HCT116 (cell line): ENCODE results near the gene PLCG2. TPM values are rescaled to one million over a fixed set of nuclear protein-coding genes. Genes with fewer than 3 reads are reported as not detected.

Experiments used
- ATAC-seq: fragments of 200-7000 bp; cut with Tn5 transposase; 2 replicates; pipeline ENCODE4 v1.9.1; 2020; ENCODE audit warnings: mild to moderate bottlenecking, moderate library complexity
- BruUV-seq: library from RNA; stranded (reverse); fragments of 400-500 nt; replicated peaks from 2 replicates; lab custom pipeline; 2021; lab: Mats Ljungman, UMichigan
- CTCF ChIA-PET: fragments of 300-600 bp; sonication (Branson Sonifier 250); formaldehyde crosslinking; loops from one replicate; lab custom pipeline; 2021; ENCODE audit warnings: antibody characterized with exemption; lab: Charles Lee
- POLR2A ChIA-PET: fragments of 300-600, 350-600 bp; sonication (Branson Sonifier 250); formaldehyde crosslinking; loops from one replicate; lab custom pipeline; 2021; ENCODE audit warnings: antibody characterized with exemption; lab: Charles Lee
- RAD21 ChIA-PET, 2 experiments: fragments of 300-600 bp; sonication (Branson Sonifier 250); formaldehyde crosslinking; loops; one replicate each; lab custom pipeline; 2023; ENCODE audit warnings: low total read pairs in 2 of 2; ENCODE audit not compliant: uncharacterized antibody in 2 of 2, unreplicated experiment in 2 of 2, low non-redundant PET in 1 of 2; lab: Charles Lee
- DNase-seq: peaks from one replicate; pipeline ENCODE4 v3.0.0-alpha.2; 2010; ENCODE audit warnings: low read depth, low spot score
- H2AFZ ChIP-seq: fragments of 200-600 bp; shearing (Covaris generic), sonication (generic); 2 replicates; pipeline ENCODE4 v1.6.1; 2017; ENCODE audit warnings: low read depth, mixed run types, mixed read lengths, antibody characterized with exemption, low read length; ENCODE audit not compliant: poor library complexity, severe bottlenecking
- H3K27ac ChIP-seq: 2 replicates; pipeline ENCODE4 v1.5.1; 2012; ENCODE audit warnings: low read depth, low read length
- H3K27me3 ChIP-seq: fragments of 200-600 bp; sonication (generic); 2 replicates; pipeline ENCODE4 v1.6.1; 2016; ENCODE audit warnings: mixed run types, low read length, mixed read lengths; ENCODE audit not compliant: insufficient read depth
- H3K36me3 ChIP-seq, 2 experiments: fragments of 200-500 bp in 1 of 2; fragments of 200-600 bp in 1 of 2; sonication (Bioruptor generic) in 1 of 2; sonication (generic) in 1 of 2; 2 replicates each; pipeline versions ENCODE4 v1.5.1 to v1.6.1; 2014 to 2016; ENCODE audit warnings: low read length in 2 of 2, inconsistent platforms in 1 of 2, mixed read lengths in 1 of 2, mixed run types in 1 of 2; ENCODE audit not compliant: insufficient read depth in 2 of 2, control insufficient read depth in 1 of 2
- H3K4me1 ChIP-seq, 2 experiments: fragments of 200-600 bp in 1 of 2; sonication (generic) in 1 of 2; 2 replicates each; pipeline versions ENCODE4 v1.5.1 to v1.6.1; 2012 to 2017; ENCODE audit warnings: low read length in 2 of 2, inconsistent platforms in 1 of 2, mild to moderate bottlenecking in 1 of 2, mixed read lengths in 1 of 2, mixed run types in 1 of 2, moderate library complexity in 1 of 2; ENCODE audit not compliant: insufficient read depth in 2 of 2, control insufficient read depth in 1 of 2
- H3K4me2 ChIP-seq: fragments of 200-600 bp; sonication (generic); 2 replicates; pipeline ENCODE4 v1.6.1; 2017; ENCODE audit warnings: mixed run types, low read length, mixed read lengths
- H3K4me3 ChIP-seq, 2 experiments: fragments of 200-600 bp in 1 of 2; sonication (generic) in 1 of 2; replicated peaks in 1 of 2; 2 replicates each; pipeline ENCODE4 v1.5.1; 2011 to 2016; ENCODE audit warnings: low read length in 2 of 2, control low read depth in 1 of 2, low read depth in 1 of 2, mild to moderate bottlenecking in 1 of 2, mixed read lengths in 1 of 2, mixed run types in 1 of 2
- H3K79me2 ChIP-seq: fragments of 200-600 bp; sonication (generic); 2 replicates; pipeline ENCODE4 v1.6.1; 2017; ENCODE audit warnings: mild to moderate bottlenecking, mixed run types, low read length, moderate library complexity, mixed read lengths; ENCODE audit not compliant: insufficient read depth
- H3K9ac ChIP-seq: fragments of 200-600 bp; sonication (generic); 2 replicates; pipeline ENCODE4 v1.6.1; 2016; ENCODE audit warnings: low read length, mixed read lengths
- H3K9me2 ChIP-seq: fragments of 200-600 bp; sonication (generic), shearing (Covaris generic); 2 replicates; pipeline ENCODE4 v1.6.1; 2017; ENCODE audit warnings: mixed run types, mild to moderate bottlenecking, moderate library complexity; ENCODE audit not compliant: insufficient read depth
- H3K9me3 ChIP-seq, 2 experiments: fragments of 200-500 bp in 1 of 2; fragments of 200-600 bp in 1 of 2; sonication (Bioruptor generic) in 1 of 2; sonication (generic) in 1 of 2; 2 replicates each; pipeline ENCODE4 v1.6.1; 2014 to 2017; ENCODE audit warnings: low read length in 2 of 2, mixed read lengths in 2 of 2, inconsistent platforms in 1 of 2, low read depth in 1 of 2, mild to moderate bottlenecking in 1 of 2, mixed run types in 1 of 2, moderate library complexity in 1 of 2; ENCODE audit not compliant: control insufficient read depth in 1 of 2, insufficient read depth in 1 of 2
- H4K20me1 ChIP-seq: fragments of 200-600 bp; sonication (generic), shearing (Covaris generic); 2 replicates; pipeline ENCODE4 v1.6.1; 2017; ENCODE audit warnings: mixed run types, mild to moderate bottlenecking, moderate library complexity; ENCODE audit not compliant: insufficient read depth
- CBX3 ChIP-seq: IDR thresholded peaks from 2 replicates; pipeline ENCODE4 v1.6.1; 2012; ENCODE audit warnings: low read depth
- CEBPB ChIP-seq: IDR thresholded peaks from 2 replicates; pipeline ENCODE4 v1.6.1; 2012; ENCODE audit warnings: low read depth
- ELF1 ChIP-seq: IDR thresholded peaks from 2 replicates; pipeline ENCODE4 v1.6.1; 2012; ENCODE audit warnings: low read depth, borderline replicate concordance
- JUND ChIP-seq: IDR thresholded peaks from 2 replicates; pipeline ENCODE4 v1.6.1; 2012
- POLR2AphosphoS5 ChIP-seq: IDR thresholded peaks from 2 replicates; pipeline ENCODE4 v1.6.1; 2011; ENCODE audit warnings: mild to moderate bottlenecking, low read depth, low read length, moderate library complexity
- RAD21 ChIP-seq: IDR thresholded peaks from 2 replicates; pipeline ENCODE4 v1.6.1; 2012; ENCODE audit warnings: low read depth, mild to moderate bottlenecking
- SIN3A ChIP-seq: IDR thresholded peaks from 2 replicates; pipeline ENCODE4 v1.6.1; 2012; ENCODE audit warnings: low read depth
- YY1 ChIP-seq: IDR thresholded peaks from 2 replicates; pipeline ENCODE4 v1.6.1; 2011; ENCODE audit warnings: low read length, low read depth, moderate library complexity, mild to moderate bottlenecking; ENCODE audit not compliant: insufficient replicate concordance; ENCODE audit errors: extremely low read depth
- intact Hi-C: fragments of 100-400 bp; cut with micrococcal nuclease; formaldehyde crosslinking; loops from 2 replicates; pipeline ENCODE4 v1.10.0; 2022
- total RNA-seq: library from RNA; stranded (reverse); gene quantifications from one replicate; pipeline ENCODE4 v1.2.1, GENCODE V29; 2021; ENCODE audit not compliant: unreplicated experiment
- TF ChIP-seq, protein P1 (sequence below): IDR thresholded peaks from 2 replicates; pipeline ENCODE4 v1.6.1; 2012; ENCODE audit warnings: low read depth
- TF ChIP-seq, protein P2 (sequence below): IDR thresholded peaks from 2 replicates; pipeline ENCODE4 v1.6.1; 2012

The PLCG2 gene
- total RNA-seq, 1 experiment from 2014 or later = 31.2 TPM

- POLR2A ChIA-PET = no interaction called here
- Histone ChIP-seq H3K27ac (no peak overlapping the region), H3K4me3 (no peak overlapping the region), H3K36me3 (peaks cover 0 to 3% of the 10 kb centered on the region in 2 experiments; a peak in 1 of 4 replicates), H3K4me2 (no peak overlapping the region), H2AFZ (no peak overlapping the region), H3K9me2 (no peaks in the 10 kb centered on the region), H3K9me3 (no peaks in the 10 kb centered on the region), H3K4me1 (no peaks in the 10 kb centered on the region), H3K27me3 (no peaks in the 10 kb centered on the region), H3K79me2 (no peaks in the 10 kb centered on the region), H3K9ac (no peak overlapping the region), H4K20me1 (no peaks in the 10 kb centered on the region)
- DNase-seq (no peak), ATAC-seq (no peak)
- intact Hi-C loops = no loop called here
- RAD21 ChIA-PET = no interaction called here
- no TSS peak for BruUV-seq
- TF ChIP-seq CEBPB = no peak
- TF ChIP-seq, protein P1, sequence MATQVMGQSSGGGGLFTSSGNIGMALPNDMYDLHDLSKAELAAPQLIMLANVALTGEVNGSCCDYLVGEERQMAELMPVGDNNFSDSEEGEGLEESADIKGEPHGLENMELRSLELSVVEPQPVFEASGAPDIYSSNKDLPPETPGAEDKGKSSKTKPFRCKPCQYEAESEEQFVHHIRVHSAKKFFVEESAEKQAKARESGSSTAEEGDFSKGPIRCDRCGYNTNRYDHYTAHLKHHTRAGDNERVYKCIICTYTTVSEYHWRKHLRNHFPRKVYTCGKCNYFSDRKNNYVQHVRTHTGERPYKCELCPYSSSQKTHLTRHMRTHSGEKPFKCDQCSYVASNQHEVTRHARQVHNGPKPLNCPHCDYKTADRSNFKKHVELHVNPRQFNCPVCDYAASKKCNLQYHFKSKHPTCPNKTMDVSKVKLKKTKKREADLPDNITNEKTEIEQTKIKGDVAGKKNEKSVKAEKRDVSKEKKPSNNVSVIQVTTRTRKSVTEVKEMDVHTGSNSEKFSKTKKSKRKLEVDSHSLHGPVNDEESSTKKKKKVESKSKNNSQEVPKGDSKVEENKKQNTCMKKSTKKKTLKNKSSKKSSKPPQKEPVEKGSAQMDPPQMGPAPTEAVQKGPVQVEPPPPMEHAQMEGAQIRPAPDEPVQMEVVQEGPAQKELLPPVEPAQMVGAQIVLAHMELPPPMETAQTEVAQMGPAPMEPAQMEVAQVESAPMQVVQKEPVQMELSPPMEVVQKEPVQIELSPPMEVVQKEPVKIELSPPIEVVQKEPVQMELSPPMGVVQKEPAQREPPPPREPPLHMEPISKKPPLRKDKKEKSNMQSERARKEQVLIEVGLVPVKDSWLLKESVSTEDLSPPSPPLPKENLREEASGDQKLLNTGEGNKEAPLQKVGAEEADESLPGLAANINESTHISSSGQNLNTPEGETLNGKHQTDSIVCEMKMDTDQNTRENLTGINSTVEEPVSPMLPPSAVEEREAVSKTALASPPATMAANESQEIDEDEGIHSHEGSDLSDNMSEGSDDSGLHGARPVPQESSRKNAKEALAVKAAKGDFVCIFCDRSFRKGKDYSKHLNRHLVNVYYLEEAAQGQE = no peak
- no peak for TF ChIP-seq JUND
- TF ChIP-seq YY1 = no peak
- TF ChIP-seq CBX3 = no peak
- TF ChIP-seq RAD21 = no peak
- no peak for TF ChIP-seq SIN3A
- TF ChIP-seq, protein P2, sequence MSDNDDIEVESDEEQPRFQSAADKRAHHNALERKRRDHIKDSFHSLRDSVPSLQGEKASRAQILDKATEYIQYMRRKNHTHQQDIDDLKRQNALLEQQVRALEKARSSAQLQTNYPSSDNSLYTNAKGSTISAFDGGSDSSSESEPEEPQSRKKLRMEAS = no peak
- TF ChIP-seq ELF1 = no peak
- no peak for TF ChIP-seq POLR2AphosphoS5
- CTCF ChIA-PET = no interaction called here
Observed at GRCh38 chr16:81900456-81900855, 121.4 kb downstream of the PLCG2 start.
